GM21576 (cell line): Measurements from ENCODE around the gene EPHB2.

ENCODE experiments used
- ATAC-seq: cut with Tn5 transposase; IDR thresholded peaks from one replicate; pipeline ENCODE4 v1.9.1; 2021; ENCODE audit warnings: mild to moderate bottlenecking, moderate library complexity; ENCODE audit not compliant: unreplicated experiment

Gene EPHB2

GRCh38 chr1:22796642-22797041 is 86.0 kb downstream of the EPHB2 start:
- no peak for ATAC-seq

GRCh38 chr1:22798083-22798482 is 87.4 kb downstream of the EPHB2 start:
- ATAC-seq, result no peak

- ATAC-seq, result no peak
These were observed 89.3 kb downstream of the EPHB2 start for GRCh38 chr1:22799971-22800370.

- no peak for ATAC-seq
These were observed 90.0 kb downstream of the EPHB2 start for GRCh38 chr1:22800629-22801028.

- ATAC-seq, result no peak
These were observed 90.7 kb downstream of the EPHB2 start for GRCh38 chr1:22801347-22801746.

GRCh38 chr1:22801761-22802160 is 91.1 kb downstream of the EPHB2 start:
- no peak for ATAC-seq

- no peak for ATAC-seq
These were observed 93.2 kb downstream of the EPHB2 start for GRCh38 chr1:22803833-22804232.

GRCh38 chr1:22804406-22804805 is 93.8 kb downstream of the EPHB2 start:
- no peak for ATAC-seq

GRCh38 chr1:22804969-22805671 is 94.5 kb downstream of the EPHB2 start:
- no peak for ATAC-seq

GRCh38 chr1:22805672-22806038 is 95.0 kb downstream of the EPHB2 start:
- no peak for ATAC-seq

- no peak for ATAC-seq
These were observed 95.9 kb downstream of the EPHB2 start for GRCh38 chr1:22806584-22806983.

- no peak for ATAC-seq
These were observed 96.7 kb downstream of the EPHB2 start for GRCh38 chr1:22807340-22807739.

GRCh38 chr1:22808186-22808675 is 97.6 kb downstream of the EPHB2 start:
- ATAC-seq, result no peak

- no peak for ATAC-seq
These were observed 98.2 kb downstream of the EPHB2 start for GRCh38 chr1:22808676-22809483.

- no peak for ATAC-seq
These were observed 99.1 kb downstream of the EPHB2 start for GRCh38 chr1:22809783-22810182.

- no peak for ATAC-seq
These were observed 99.7 kb downstream of the EPHB2 start for GRCh38 chr1:22810378-22810777.

GRCh38 chr1:22812092-22812880 is 101.6 kb downstream of the EPHB2 start:
- no peak for ATAC-seq

- ATAC-seq, result no peak
These were observed 102.6 kb downstream of the EPHB2 start for GRCh38 chr1:22812993-22813790.

GRCh38 chr1:22814176-22815042 is 103.8 kb downstream of the EPHB2 start:
- no peak for ATAC-seq

GRCh38 chr1:22815043-22815365 is 104.4 kb downstream of the EPHB2 start:
- ATAC-seq, result no peak
